Ishikawa (cell line): ENCODE measurements around the gene STX8.

Source experiments
- CEBPB ChIP-seq: IDR thresholded peaks from 2 replicates; pipeline ENCODE4 v1.6.1; 2012
- CREB1 ChIP-seq: IDR thresholded peaks from 2 replicates; pipeline ENCODE4 v1.6.1; 2012; ENCODE audit warnings: low read depth
- EGR1 ChIP-seq: IDR thresholded peaks from 2 replicates; pipeline ENCODE4 v1.6.1; 2012
- EP300 ChIP-seq: IDR thresholded peaks from 2 replicates; pipeline ENCODE4 v1.6.1; 2012; ENCODE audit warnings: borderline replicate concordance
- FOXM1 ChIP-seq: IDR thresholded peaks from 2 replicates; pipeline ENCODE4 v1.6.1; 2012; ENCODE audit warnings: low read depth, borderline replicate concordance
- MAX ChIP-seq: IDR thresholded peaks from 2 replicates; pipeline ENCODE4 v1.6.1; 2012
- NFIC ChIP-seq: IDR thresholded peaks from 2 replicates; pipeline ENCODE4 v1.6.1; 2012
- RAD21 ChIP-seq: IDR thresholded peaks from 2 replicates; pipeline ENCODE4 v1.6.1; 2012; ENCODE audit warnings: low read depth
- REST ChIP-seq: IDR thresholded peaks from 2 replicates; pipeline ENCODE4 v1.6.1; 2012; ENCODE audit warnings: low read depth, mild to moderate bottlenecking
- TAF1 ChIP-seq: IDR thresholded peaks from 2 replicates; pipeline ENCODE4 v1.6.1; 2012; ENCODE audit warnings: low read depth, mild to moderate bottlenecking
- TCF12 ChIP-seq: IDR thresholded peaks from 2 replicates; pipeline ENCODE4 v1.6.1; 2012; ENCODE audit warnings: low read depth
- TEAD4 ChIP-seq: IDR thresholded peaks from 2 replicates; pipeline ENCODE4 v1.6.1; 2012
- USF1 ChIP-seq: IDR thresholded peaks from 2 replicates; pipeline ENCODE4 v1.6.1; 2012
- YY1 ChIP-seq: IDR thresholded peaks from 2 replicates; pipeline ENCODE4 v1.6.1; 2012; ENCODE audit warnings: low read depth
- ZBTB7A ChIP-seq: IDR thresholded peaks from 2 replicates; pipeline ENCODE4 v1.6.1; 2012; ENCODE audit warnings: low read depth

STX8 gene

GRCh38 chr17:9577373-9577709 is 1.7 kb upstream of the STX8 start:
- TF ChIP-seq RAD21 (no peak), YY1 (no peak), TAF1 (no peak), USF1 (no peak), CEBPB (no peak), ZBTB7A (no peak), TCF12 (no peak)

GRCh38 chr17:9576521-9577372 is 1.1 kb upstream of the STX8 start, which contains the start of gene CFAP52:
TSS of gene CFAP52 (plus strand) at chr17:9576642. CDS start at chr17:9576696, 54 bp downstream.
- TF ChIP-seq CREB1 (no peak), RAD21 (peak; percentile 43), EGR1 (0 out of 2 replicates have a peak, but pooled peaks have one; percentile 29)

- TF ChIP-seq EGR1 (no peak), RAD21 (no peak), YY1 (no peak), MAX (no peak), REST (no peak), TEAD4 (no peak), CREB1 (no peak)
These were observed 4.4 kb downstream of the STX8 start for GRCh38 chr17:9571201-9571600.

- TF ChIP-seq CEBPB: no peak
- no peak for TF ChIP-seq ZBTB7A
These were observed 6.5 kb downstream of the STX8 start for GRCh38 chr17:9568957-9569588.

GRCh38 chr17:9568004-9568403 is 7.6 kb downstream of the STX8 start:
- TF ChIP-seq USF1 (no peak), TCF12 (no peak), REST (no peak), EP300 (no peak), EGR1 (no peak), MAX (no peak), FOXM1 (no peak), TEAD4 (no peak), YY1 (no peak), CEBPB (no peak), ZBTB7A (no peak), NFIC (no peak), RAD21 (no peak), TAF1 (no peak)

GRCh38 chr17:9566067-9566466 is 9.6 kb downstream of the STX8 start:
- TF ChIP-seq CEBPB: no peak
- no peak for TF ChIP-seq NFIC

GRCh38 chr17:9564104-9564503 is 11.5 kb downstream of the STX8 start:
- TF ChIP-seq YY1: no peak
